ENCODE measurements around the gene ZNF565. TPM values are rescaled to one million over a fixed set of nuclear protein-coding genes. Genes with fewer than 3 reads are reported as not detected.

Gene ZNF565
- total and polyA plus RNA-seq, 2 of the 13 experiments (the other 11 are each of a cell fraction or from before 2014, with no cell fraction given), result 1.8 to 5.2 TPM

DNA sequence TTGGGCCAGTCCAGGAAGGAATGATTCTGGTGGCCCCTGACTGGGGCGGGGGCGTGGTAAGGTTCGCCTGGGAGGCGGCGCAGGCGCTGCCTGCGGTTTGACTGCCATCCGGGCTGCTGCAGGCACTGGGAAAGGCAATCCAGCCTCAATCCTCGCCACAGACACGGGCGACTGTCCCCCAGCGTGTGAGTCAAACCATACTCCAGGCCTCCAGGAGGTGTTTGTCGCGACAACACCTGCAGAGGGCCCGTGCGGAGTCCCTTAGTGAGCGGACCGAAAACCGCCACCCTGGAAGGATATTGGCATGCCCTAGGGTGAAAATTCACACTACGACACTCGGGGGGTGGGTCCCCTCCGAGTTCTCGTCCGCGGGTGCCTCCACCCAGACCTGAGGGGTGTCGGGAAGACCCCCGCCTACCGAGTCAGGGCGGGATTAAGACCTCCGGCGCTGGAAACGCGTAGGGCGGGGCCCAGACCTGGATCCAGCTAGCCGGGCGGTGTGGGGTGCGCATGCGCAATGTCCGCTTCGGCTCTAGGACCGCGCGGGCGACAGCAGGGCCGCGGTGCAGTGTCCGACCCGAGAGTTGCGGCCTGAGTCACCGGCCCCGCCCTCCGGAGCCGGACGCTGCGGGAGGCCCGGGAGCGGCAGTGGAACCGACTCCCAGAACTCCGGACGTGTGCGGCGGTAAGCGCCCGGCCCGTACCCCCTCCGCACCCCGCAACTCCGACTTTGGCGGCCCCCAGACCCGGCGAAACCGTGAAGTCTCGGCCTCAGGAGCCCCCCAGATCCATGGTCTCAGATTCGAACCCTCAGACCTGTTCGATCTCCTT is 74.8 kb downstream of the ZNF565 start, which contains the start of gene CAPNS1 (continued):
- TF ChIP-seq SRSF4 (IDR thresholded peaks at IDR 0.05; ENCODE audit: low read depth, low read length, poor library complexity, severe bottlenecking), result no peak
- TF ChIP-seq ZNF780A (CRISPR knock-in tag; IDR thresholded peaks at IDR 0.05), result no peak
- 0 out of 2 replicates have a peak, but pooled peaks have one; percentile 27 for TF ChIP-seq IRX3 (CRISPR knock-in tag; IDR thresholded peaks at IDR 0.05; ENCODE audit: borderline replicate concordance, low read depth)
- TF ChIP-seq, protein P1, sequence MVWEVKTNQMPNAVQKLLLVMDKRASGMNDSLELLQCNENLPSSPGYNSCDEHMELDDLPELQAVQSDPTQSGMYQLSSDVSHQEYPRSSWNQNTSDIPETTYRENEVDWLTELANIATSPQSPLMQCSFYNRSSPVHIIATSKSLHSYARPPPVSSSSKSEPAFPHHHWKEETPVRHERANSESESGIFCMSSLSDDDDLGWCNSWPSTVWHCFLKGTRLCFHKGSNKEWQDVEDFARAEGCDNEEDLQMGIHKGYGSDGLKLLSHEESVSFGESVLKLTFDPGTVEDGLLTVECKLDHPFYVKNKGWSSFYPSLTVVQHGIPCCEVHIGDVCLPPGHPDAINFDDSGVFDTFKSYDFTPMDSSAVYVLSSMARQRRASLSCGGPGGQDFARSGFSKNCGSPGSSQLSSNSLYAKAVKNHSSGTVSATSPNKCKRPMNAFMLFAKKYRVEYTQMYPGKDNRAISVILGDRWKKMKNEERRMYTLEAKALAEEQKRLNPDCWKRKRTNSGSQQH (CRISPR knock-in tag; IDR thresholded peaks at IDR 0.05; ENCODE audit: low read depth), result no peak; the same call in 1 of the 2 replicates
- TF ChIP-seq ZNF724P (CRISPR knock-in tag; IDR thresholded peaks at IDR 0.05; ENCODE audit: borderline replicate concordance), result no peak
- TF ChIP-seq SP140L (CRISPR knock-in tag; IDR thresholded peaks at IDR 0.05; ENCODE audit: borderline replicate concordance), result no peak
- no peak for TF ChIP-seq SOX5 (CRISPR knock-in tag; IDR thresholded peaks at IDR 0.05; ENCODE audit: borderline replicate concordance)
- no peak for TF ChIP-seq ZNF3 (CRISPR knock-in tag; IDR thresholded peaks at IDR 0.05)
- no peak for TF ChIP-seq SYNCRIP (IDR thresholded peaks at IDR 0.05; ENCODE audit: insufficient read depth, low read depth, low read length)
- TF ChIP-seq ZNF329 (CRISPR knock-in tag; IDR thresholded peaks at IDR 0.05; ENCODE audit: low read depth), result no peak
- TF ChIP-seq, protein P2, sequence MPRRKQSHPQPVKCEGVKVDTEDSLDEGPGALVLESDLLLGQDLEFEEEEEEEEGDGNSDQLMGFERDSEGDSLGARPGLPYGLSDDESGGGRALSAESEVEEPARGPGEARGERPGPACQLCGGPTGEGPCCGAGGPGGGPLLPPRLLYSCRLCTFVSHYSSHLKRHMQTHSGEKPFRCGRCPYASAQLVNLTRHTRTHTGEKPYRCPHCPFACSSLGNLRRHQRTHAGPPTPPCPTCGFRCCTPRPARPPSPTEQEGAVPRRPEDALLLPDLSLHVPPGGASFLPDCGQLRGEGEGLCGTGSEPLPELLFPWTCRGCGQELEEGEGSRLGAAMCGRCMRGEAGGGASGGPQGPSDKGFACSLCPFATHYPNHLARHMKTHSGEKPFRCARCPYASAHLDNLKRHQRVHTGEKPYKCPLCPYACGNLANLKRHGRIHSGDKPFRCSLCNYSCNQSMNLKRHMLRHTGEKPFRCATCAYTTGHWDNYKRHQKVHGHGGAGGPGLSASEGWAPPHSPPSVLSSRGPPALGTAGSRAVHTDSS (CRISPR knock-in tag; conservative IDR thresholded peaks at IDR 0.05), result no peak
- TF ChIP-seq, protein P3, sequence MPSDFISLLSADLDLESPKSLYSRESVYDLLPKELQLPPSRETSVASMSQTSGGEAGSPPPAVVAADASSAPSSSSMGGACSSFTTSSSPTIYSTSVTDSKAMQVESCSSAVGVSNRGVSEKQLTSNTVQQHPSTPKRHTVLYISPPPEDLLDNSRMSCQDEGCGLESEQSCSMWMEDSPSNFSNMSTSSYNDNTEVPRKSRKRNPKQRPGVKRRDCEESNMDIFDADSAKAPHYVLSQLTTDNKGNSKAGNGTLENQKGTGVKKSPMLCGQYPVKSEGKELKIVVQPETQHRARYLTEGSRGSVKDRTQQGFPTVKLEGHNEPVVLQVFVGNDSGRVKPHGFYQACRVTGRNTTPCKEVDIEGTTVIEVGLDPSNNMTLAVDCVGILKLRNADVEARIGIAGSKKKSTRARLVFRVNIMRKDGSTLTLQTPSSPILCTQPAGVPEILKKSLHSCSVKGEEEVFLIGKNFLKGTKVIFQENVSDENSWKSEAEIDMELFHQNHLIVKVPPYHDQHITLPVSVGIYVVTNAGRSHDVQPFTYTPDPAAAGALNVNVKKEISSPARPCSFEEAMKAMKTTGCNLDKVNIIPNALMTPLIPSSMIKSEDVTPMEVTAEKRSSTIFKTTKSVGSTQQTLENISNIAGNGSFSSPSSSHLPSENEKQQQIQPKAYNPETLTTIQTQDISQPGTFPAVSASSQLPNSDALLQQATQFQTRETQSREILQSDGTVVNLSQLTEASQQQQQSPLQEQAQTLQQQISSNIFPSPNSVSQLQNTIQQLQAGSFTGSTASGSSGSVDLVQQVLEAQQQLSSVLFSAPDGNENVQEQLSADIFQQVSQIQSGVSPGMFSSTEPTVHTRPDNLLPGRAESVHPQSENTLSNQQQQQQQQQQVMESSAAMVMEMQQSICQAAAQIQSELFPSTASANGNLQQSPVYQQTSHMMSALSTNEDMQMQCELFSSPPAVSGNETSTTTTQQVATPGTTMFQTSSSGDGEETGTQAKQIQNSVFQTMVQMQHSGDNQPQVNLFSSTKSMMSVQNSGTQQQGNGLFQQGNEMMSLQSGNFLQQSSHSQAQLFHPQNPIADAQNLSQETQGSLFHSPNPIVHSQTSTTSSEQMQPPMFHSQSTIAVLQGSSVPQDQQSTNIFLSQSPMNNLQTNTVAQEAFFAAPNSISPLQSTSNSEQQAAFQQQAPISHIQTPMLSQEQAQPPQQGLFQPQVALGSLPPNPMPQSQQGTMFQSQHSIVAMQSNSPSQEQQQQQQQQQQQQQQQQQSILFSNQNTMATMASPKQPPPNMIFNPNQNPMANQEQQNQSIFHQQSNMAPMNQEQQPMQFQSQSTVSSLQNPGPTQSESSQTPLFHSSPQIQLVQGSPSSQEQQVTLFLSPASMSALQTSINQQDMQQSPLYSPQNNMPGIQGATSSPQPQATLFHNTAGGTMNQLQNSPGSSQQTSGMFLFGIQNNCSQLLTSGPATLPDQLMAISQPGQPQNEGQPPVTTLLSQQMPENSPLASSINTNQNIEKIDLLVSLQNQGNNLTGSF (CRISPR knock-in tag; IDR thresholded peaks at IDR 0.05), result 0 out of 2 replicates have a peak, but pooled peaks have one; percentile 39
- no peak for TF ChIP-seq NFIC (IDR thresholded peaks at IDR 0.05; ENCODE audit: low read length)
- peak; percentile 37; the same call in 1 of the 2 replicates for TF ChIP-seq NCOA2 (CRISPR knock-in tag; IDR thresholded peaks at IDR 0.05)
- no peak for TF ChIP-seq FOXA1 (IDR thresholded peaks at IDR 0.05)
- no peak for TF ChIP-seq FOXA1 (CRISPR knock-in tag; IDR thresholded peaks at IDR 0.05)
- peak; percentile 85 for TF ChIP-seq PHF8 (CRISPR knock-in tag; IDR thresholded peaks at IDR 0.05)
- TF ChIP-seq RBFOX2 (IDR thresholded peaks at IDR 0.05; ENCODE audit: low read depth, low read length), result peak; percentile 91
- no peak for TF ChIP-seq SRSF9 (IDR thresholded peaks at IDR 0.05; ENCODE audit: borderline replicate concordance, insufficient read depth, low read depth, low read length, poor library complexity, severe bottlenecking)
- peak; percentile 19; the same call in 1 of the 2 replicates for TF ChIP-seq SP2 (CRISPR knock-in tag; IDR thresholded peaks at IDR 0.05)
- TF ChIP-seq, protein P4, sequence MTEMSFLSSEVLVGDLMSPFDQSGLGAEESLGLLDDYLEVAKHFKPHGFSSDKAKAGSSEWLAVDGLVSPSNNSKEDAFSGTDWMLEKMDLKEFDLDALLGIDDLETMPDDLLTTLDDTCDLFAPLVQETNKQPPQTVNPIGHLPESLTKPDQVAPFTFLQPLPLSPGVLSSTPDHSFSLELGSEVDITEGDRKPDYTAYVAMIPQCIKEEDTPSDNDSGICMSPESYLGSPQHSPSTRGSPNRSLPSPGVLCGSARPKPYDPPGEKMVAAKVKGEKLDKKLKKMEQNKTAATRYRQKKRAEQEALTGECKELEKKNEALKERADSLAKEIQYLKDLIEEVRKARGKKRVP (CRISPR knock-in tag; IDR thresholded peaks at IDR 0.05), result peak in 1 of 2 experiments; percentile 23; a peak in 1 of 4 replicates

All from HepG2 (cell line).